HepG2 (cell line): ENCODE measurements around the gene TBC1D19.

Experiments used
- E2F1 ChIP-seq: sonication (generic); formaldehyde crosslinking; IDR thresholded peaks from 2 replicates; pipeline ENCODE4 v1.5.0; 2020; ENCODE audit warnings: missing genetic modification reagents
- POLR2A ChIP-seq, 2 experiments: IDR thresholded peaks; 2 replicates each; pipeline ENCODE4 v1.6.1; 2011; ENCODE audit warnings: low read depth in 2 of 2, low read length in 2 of 2, mild to moderate bottlenecking in 1 of 2, moderate library complexity in 1 of 2; ENCODE audit not compliant: insufficient read depth in 1 of 2
- USF2 ChIP-seq, 2 experiments: sonication (generic) in 1 of 2; formaldehyde crosslinking in 1 of 2; IDR thresholded peaks; 2 replicates each; pipeline versions ENCODE4 v1.5.1 to v1.6.1; 2011 to 2020; ENCODE audit warnings: borderline replicate concordance in 1 of 2, low read depth in 1 of 2, low read length in 1 of 2, mild to moderate bottlenecking in 1 of 2, missing genetic modification reagents in 1 of 2, moderate library complexity in 1 of 2
- ZNF143 ChIP-seq: sonication (generic); formaldehyde crosslinking; IDR thresholded peaks from 2 replicates; pipeline ENCODE4 v1.4.0; 2020; ENCODE audit warnings: missing genetic modification reagents
- ZNF354B ChIP-seq: sonication (generic); formaldehyde crosslinking; IDR thresholded peaks from 2 replicates; pipeline ENCODE4 v1.8.0; 2022; ENCODE audit warnings: mild to moderate bottlenecking, missing genetic modification reagents
- ZNF740 ChIP-seq: sonication (generic); formaldehyde crosslinking; IDR thresholded peaks from 2 replicates; pipeline ENCODE4 v1.4.0; 2020; ENCODE audit warnings: missing genetic modification reagents
- TF ChIP-seq, protein P1 (sequence below): sonication (generic); formaldehyde crosslinking; IDR thresholded peaks from 2 replicates; pipeline ENCODE4 v1.5.0; 2020; ENCODE audit warnings: mild to moderate bottlenecking, missing genetic modification reagents, moderate library complexity
- TF ChIP-seq, protein P2 (sequence below), 2 experiments: IDR thresholded peaks; 2 replicates each; pipeline ENCODE4 v1.6.1; 2011 to 2012; ENCODE audit warnings: low read length in 2 of 2, borderline replicate concordance in 1 of 2, low read depth in 1 of 2, mild to moderate bottlenecking in 1 of 2, moderate library complexity in 1 of 2

GRCh38 chr4:26804925-26805324 is 221.0 kb downstream of the TBC1D19 start:
- TF ChIP-seq USF2 (IDR thresholded peaks at IDR 0.05; ENCODE audit: low read depth, low read length), result no peak
- TF ChIP-seq USF2 (CRISPR knock-in tag; IDR thresholded peaks at IDR 0.05; ENCODE audit: borderline replicate concordance), result no peak
- no peak for TF ChIP-seq ZNF740
- TF ChIP-seq ZNF354B (CRISPR knock-in tag), result no peak
- TF ChIP-seq, protein P1, sequence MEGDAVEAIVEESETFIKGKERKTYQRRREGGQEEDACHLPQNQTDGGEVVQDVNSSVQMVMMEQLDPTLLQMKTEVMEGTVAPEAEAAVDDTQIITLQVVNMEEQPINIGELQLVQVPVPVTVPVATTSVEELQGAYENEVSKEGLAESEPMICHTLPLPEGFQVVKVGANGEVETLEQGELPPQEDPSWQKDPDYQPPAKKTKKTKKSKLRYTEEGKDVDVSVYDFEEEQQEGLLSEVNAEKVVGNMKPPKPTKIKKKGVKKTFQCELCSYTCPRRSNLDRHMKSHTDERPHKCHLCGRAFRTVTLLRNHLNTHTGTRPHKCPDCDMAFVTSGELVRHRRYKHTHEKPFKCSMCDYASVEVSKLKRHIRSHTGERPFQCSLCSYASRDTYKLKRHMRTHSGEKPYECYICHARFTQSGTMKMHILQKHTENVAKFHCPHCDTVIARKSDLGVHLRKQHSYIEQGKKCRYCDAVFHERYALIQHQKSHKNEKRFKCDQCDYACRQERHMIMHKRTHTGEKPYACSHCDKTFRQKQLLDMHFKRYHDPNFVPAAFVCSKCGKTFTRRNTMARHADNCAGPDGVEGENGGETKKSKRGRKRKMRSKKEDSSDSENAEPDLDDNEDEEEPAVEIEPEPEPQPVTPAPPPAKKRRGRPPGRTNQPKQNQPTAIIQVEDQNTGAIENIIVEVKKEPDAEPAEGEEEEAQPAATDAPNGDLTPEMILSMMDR (CRISPR knock-in tag), result no peak
- no peak for TF ChIP-seq ZNF143 (CRISPR knock-in tag)
- TF ChIP-seq E2F1 (CRISPR knock-in tag), result no peak
- no peak for TF ChIP-seq POLR2A (IDR thresholded peaks at IDR 0.05; ENCODE audit: insufficient read depth in 1 of 2, low read depth in 2 of 2, low read length in 2 of 2)
- TF ChIP-seq, protein P2, sequence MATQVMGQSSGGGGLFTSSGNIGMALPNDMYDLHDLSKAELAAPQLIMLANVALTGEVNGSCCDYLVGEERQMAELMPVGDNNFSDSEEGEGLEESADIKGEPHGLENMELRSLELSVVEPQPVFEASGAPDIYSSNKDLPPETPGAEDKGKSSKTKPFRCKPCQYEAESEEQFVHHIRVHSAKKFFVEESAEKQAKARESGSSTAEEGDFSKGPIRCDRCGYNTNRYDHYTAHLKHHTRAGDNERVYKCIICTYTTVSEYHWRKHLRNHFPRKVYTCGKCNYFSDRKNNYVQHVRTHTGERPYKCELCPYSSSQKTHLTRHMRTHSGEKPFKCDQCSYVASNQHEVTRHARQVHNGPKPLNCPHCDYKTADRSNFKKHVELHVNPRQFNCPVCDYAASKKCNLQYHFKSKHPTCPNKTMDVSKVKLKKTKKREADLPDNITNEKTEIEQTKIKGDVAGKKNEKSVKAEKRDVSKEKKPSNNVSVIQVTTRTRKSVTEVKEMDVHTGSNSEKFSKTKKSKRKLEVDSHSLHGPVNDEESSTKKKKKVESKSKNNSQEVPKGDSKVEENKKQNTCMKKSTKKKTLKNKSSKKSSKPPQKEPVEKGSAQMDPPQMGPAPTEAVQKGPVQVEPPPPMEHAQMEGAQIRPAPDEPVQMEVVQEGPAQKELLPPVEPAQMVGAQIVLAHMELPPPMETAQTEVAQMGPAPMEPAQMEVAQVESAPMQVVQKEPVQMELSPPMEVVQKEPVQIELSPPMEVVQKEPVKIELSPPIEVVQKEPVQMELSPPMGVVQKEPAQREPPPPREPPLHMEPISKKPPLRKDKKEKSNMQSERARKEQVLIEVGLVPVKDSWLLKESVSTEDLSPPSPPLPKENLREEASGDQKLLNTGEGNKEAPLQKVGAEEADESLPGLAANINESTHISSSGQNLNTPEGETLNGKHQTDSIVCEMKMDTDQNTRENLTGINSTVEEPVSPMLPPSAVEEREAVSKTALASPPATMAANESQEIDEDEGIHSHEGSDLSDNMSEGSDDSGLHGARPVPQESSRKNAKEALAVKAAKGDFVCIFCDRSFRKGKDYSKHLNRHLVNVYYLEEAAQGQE (IDR thresholded peaks at IDR 0.05; ENCODE audit: borderline replicate concordance in 1 of 2, low read depth in 1 of 2, low read length in 2 of 2), result no peak
